SK-N-SH (cell line): ENCODE results near the gene AUTS2.

Source experiments
- CTCF ChIP-seq: fragments of 200-600 bp; sonication (generic); IDR thresholded peaks from 2 replicates; pipeline ENCODE4 v1.6.1; 2017; ENCODE audit warnings: antibody characterized with exemption, mild to moderate bottlenecking, moderate library complexity
- EP300 ChIP-seq, 2 experiments: IDR thresholded peaks; 2 replicates each; pipeline versions ENCODE4 v1.4.0 to v1.6.1; 2012; ENCODE audit warnings: borderline replicate concordance in 1 of 2, low read depth in 1 of 2, low read length in 1 of 2
- JUND ChIP-seq: IDR thresholded peaks from 2 replicates; pipeline ENCODE4 v1.4.0; 2012
- RAD21 ChIP-seq: IDR thresholded peaks from 2 replicates; pipeline ENCODE4 v1.6.1; 2012; ENCODE audit warnings: mild to moderate bottlenecking, low read length
- SMC3 ChIP-seq: IDR thresholded peaks from 2 replicates; pipeline ENCODE4 v1.6.1; 2012; ENCODE audit warnings: low read depth, low read length, improper control_type of control experiment
- TAF1 ChIP-seq: IDR thresholded peaks from 2 replicates; pipeline ENCODE4 v1.6.1; 2012; ENCODE audit warnings: low read depth, mild to moderate bottlenecking, low read length, moderate library complexity, borderline replicate concordance
- TCF12 ChIP-seq: IDR thresholded peaks from 2 replicates; pipeline ENCODE4 v1.4.0; 2012
- USF1 ChIP-seq: IDR thresholded peaks from 2 replicates; pipeline ENCODE4 v1.4.0; 2012; ENCODE audit warnings: low read depth, borderline replicate concordance
- USF2 ChIP-seq: fragments of 150-350 bp; IDR thresholded peaks from 2 replicates; pipeline ENCODE4 v1.6.1; 2017; ENCODE audit warnings: antibody characterized with exemption, low read length, low read depth, borderline replicate concordance

GRCh38 chr7:70573071-70573661, 974.9 kb downstream of the AUTS2 start:
- TF ChIP-seq TCF12, result no peak
- TF ChIP-seq CTCF, result no peak
- TF ChIP-seq RAD21, result no peak
- no peak for TF ChIP-seq SMC3
- TF ChIP-seq USF2, result no peak
- no peak for TF ChIP-seq EP300 (IDR thresholded peaks at IDR 0.05; ENCODE audit: borderline replicate concordance in 1 of 2, low read depth in 1 of 2, low read length in 1 of 2)
- TF ChIP-seq USF1, result no peak
- no peak for TF ChIP-seq TAF1
- TF ChIP-seq JUND, result no peak
